K562 (cell line): ENCODE results near the gene ECI1.

ENCODE experiments used
- CREB3 ChIP-seq: fragments of 450-650 bp; conservative IDR thresholded peaks from 2 replicates; pipeline ENCODE4 v1.6.1; 2016; ENCODE audit warnings: missing genetic modification characterization, low read depth, mild to moderate bottlenecking, missing compliant biosample characterization, moderate library complexity
- CREM ChIP-seq: IDR thresholded peaks from 2 replicates; pipeline ENCODE4 v1.6.1; 2014; ENCODE audit warnings: antibody characterized with exemption, low read depth

GRCh38 chr16:2207872-2208271, 43.5 kb downstream of the ECI1 start:
- no peak for TF ChIP-seq CREM
- TF ChIP-seq CREB3: no peak
